Measurements from ENCODE around the gene LRP1-AS.

Gene LRP1-AS

DNA sequence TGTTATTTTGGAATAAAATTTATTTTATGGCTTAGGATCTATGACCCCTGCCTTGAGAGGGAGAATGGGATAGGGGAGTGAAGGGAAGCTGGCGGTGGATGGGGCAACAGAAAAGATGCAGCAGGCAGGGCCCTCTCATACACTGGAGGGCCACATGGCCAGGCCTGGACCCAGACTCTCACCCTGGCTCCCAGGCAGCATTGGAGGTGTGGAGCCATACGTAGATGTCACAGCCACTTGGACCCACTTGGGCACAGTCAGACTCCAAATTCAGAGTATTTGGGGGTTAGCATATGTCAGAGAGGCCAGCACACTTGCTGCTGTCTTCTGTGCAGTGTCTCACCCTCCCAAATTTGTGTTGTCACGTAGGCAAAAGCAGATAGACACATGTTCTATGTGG lies 52.0 kb downstream of the LRP1-AS start:
- DNase-seq: no peak

Data from DMS53 (cell line).